Epithelial cell of proximal tubule (primary cell): ENCODE measurements around the gene CD200R1L. TPM values are rescaled to one million over a fixed set of nuclear protein-coding genes. Genes with fewer than 3 reads are reported as not detected.

Experiments used
- DNase-seq: peaks from one replicate; pipeline ENCODE4 v3.0.0-alpha.2; 2011; ENCODE audit warnings: low read depth
- H3K4me3 ChIP-seq: 2 replicates; pipeline ENCODE4 v1.5.1; 2011; ENCODE audit warnings: low read depth, mild to moderate bottlenecking, low read length
- total RNA-seq: library from RNA; depleted of rRNA; stranded (reverse); fragments of >200 nt; gene quantifications from 2 replicates; pipeline ENCODE4 v1.2.3, GENCODE V29; 2015
- TF ChIP-seq, protein P1 (sequence below): conservative IDR thresholded peaks from 2 replicates; pipeline ENCODE4 v1.5.1; 2012; ENCODE audit warnings: low read depth, mild to moderate bottlenecking, low read length

Gene CD200R1L
- total RNA-seq, 1 donor from 2014 or later = not detected

DNA sequence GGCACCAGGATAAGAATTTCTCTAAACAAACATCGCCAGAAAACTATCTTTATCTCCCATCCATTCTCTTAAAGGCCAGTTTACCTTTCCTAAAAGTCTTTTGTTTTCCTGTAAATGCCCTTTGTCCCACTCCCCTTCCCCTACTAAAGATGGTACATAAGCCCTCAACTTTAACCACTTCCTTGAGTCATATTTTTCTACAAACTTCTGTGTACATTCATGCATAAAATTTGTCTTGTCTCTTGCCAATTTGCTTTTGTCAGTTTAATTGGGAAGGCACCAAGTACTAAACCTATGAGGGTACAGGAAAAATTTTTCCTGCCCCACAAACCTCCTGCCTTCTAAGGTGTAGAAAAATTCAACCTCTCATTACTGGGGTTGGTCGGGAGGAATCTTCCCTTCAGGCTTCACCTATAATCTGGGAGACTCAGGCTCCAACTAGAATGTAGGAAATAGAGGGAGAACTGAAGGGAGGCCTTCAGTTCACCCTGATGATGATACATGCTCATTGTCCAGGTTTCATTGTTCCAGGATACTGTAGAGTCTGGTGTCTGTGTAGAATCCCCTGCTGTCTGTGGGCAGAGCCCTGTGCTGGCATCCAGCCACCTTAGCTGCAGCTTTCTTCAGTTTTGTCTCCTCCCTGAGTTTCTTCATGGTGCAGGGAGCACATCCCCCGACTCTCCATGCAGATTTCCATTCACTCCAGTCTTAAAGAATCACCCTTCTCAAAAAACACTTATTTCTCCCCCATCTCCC lies 53.2 kb downstream of the CD200R1L start:
- TF ChIP-seq, protein P1, sequence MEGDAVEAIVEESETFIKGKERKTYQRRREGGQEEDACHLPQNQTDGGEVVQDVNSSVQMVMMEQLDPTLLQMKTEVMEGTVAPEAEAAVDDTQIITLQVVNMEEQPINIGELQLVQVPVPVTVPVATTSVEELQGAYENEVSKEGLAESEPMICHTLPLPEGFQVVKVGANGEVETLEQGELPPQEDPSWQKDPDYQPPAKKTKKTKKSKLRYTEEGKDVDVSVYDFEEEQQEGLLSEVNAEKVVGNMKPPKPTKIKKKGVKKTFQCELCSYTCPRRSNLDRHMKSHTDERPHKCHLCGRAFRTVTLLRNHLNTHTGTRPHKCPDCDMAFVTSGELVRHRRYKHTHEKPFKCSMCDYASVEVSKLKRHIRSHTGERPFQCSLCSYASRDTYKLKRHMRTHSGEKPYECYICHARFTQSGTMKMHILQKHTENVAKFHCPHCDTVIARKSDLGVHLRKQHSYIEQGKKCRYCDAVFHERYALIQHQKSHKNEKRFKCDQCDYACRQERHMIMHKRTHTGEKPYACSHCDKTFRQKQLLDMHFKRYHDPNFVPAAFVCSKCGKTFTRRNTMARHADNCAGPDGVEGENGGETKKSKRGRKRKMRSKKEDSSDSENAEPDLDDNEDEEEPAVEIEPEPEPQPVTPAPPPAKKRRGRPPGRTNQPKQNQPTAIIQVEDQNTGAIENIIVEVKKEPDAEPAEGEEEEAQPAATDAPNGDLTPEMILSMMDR = no peak
- no peak overlapping the region for H3K4me3 ChIP-seq
- DNase-seq = no peak

DNA sequence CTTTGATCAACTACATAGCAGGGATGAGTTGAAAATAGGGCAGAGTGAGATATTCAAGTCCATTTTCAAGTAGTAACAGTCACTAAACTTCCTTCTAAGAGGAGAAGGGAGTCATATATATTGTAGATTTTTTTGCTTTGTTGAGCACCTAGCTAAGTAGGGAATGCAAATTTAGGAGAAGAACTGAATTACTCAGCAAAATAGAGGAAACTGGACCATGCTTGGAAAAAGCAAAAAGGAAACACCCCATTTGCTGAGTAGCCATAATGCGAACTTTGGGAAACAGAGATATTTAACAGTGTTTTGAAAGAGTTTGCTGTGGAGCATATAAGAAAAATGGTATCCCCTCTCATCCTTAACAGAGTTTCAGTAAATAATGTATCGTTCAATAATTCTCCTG lies 54.9 kb downstream of the CD200R1L start:
- TF ChIP-seq, protein P1 = no peak
- no peak for DNase-seq
- H3K4me3 ChIP-seq = no peak overlapping the region

DNA sequence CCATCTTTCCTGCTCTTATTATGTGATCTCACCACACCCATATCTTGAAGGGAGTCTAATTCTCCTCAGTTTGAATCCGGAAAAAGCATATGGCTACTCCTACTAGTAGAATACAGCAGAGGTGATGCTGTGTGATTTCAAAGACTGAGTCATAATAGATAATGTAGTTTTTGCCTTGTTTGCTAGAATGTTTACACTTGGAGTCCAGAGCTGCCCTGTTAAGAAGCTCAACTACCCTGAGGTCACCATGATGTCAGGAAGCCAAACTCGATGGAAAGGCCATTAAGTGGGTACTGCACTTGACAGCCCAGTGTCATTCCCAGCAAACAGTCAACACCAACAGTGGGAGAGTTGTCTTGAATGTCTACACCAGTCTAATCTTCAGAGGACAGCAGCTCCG lies 56.9 kb downstream of the CD200R1L start:
- TF ChIP-seq, protein P1 = no peak
- no peak for DNase-seq
- no peak overlapping the region for H3K4me3 ChIP-seq

DNA sequence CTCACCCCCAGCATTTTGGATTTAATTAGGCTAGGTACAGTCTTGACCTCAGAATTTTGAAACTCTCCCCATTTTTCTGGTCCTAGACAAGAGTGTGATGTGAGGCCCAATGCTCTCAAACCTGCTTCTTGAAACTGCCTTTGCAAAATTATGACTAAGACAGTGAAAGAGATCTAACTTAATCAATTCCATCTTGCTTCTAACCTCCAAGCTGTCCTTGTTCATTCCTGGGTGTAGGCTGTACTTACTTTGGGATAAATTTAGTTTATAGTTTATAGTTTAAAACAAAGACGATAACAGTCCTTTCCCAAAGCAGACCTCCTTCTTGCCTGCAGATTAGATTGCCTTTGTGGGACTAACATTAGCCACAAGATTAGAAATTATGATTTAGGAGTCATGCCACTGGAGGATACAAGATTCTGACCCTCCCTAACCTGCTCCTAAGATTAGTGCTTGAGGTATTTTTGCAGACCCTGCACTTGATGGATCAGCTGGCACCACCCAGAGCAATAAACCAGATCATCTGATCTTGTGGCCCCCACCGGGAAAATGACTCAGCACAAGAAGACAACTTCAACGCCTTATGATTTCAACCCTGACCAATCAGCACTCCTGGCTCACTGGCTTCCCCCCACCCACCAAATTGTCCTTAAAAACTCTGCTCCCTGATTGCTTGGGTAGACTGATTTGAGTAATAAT lies 59.6 kb downstream of the CD200R1L start:
- TF ChIP-seq, protein P1 = no peak
- no peak overlapping the region for H3K4me3 ChIP-seq
- no peak for DNase-seq

DNA sequence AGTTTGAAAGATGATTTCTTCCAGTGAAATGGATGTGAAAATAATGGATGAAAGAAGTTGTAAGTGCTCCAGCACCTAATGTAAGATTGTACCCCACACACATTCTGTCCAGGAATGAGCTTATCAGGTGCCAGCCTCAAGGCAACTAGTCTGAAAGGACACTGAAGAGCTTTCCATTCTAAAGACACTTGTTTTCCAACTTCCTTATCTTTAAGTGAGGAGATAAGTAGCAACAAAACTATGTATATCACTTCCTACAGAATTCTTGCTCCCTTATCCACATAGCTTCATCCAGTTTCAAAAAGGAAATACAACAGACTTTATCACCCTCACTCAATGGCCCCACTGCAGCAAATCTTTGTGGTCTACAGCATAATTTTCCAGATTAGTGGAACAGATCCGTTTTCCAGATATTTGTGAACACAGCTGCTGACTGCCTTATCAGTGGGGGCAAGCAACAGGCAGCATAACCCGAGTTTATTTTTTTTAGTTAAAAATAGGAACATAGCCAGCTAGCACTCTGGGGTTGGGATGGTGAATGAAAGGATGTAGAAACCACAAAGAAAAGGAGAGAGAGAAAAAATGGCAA lies 60.6 kb downstream of the CD200R1L start:
- DNase-seq = no peak
- H3K4me3 ChIP-seq = no peak overlapping the region
- TF ChIP-seq, protein P1 = no peak

DNA sequence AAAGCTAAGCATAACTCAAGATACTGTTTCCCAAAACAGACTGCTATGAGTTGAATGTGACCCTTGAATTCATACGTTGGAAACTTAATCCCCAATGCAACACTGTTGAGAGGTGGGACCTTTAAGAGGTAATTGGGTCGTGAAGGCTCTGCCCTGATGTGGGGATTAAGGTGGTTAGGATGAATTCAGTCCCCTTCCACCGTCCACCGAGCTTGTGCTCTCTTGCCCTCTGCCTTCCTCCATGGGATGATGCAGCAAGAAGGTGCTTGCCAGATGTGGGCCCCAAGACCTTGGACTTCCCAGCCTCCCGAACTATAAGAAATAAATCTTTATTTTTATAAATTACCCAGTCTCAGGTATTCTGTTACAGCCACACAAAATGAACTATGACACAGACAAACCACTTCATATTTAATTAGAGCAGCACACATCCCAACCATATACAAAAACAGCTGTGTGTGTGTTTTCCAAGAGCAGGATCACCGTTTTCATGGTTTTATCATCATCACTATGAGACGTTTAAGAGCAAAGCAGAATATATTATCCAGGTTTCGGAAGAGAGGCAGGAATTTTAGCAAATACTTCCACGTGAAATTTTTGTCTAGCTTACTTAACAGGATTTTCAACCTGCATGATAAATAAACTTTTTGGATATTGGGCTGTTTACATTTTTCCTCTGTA lies 61.2 kb downstream of the CD200R1L start:
- no peak for DNase-seq
- TF ChIP-seq, protein P1 = no peak
- no peak overlapping the region for H3K4me3 ChIP-seq
